GM12874 (cell line): ENCODE data around the gene LBP.

ENCODE experiments used
- CTCF ChIP-seq: IDR thresholded peaks from 2 replicates; pipeline ENCODE4 v1.5.1; 2011; ENCODE audit warnings: low read depth, mild to moderate bottlenecking, control low read depth, low read length, moderate library complexity; ENCODE audit not compliant: insufficient read depth

The LBP gene

DNA sequence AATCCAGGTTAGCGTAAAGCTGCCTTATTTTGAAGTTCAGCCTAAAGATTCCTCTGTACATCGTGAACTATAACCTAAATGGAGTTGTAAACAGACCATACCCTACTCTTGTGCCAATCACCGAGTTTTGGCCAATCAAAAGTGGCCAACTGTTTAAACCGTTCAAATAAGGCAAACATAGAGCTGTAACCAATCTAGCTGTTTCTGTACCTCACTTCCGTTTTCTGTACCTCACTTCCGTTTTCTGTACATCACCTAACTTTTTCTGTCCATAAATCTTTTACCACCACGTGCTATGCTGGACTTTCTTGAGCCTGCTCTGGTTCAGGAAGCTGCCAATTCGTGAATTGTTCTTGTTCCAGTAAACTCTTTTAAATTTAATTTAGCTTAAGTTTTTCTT lies 39.7 kb downstream of the LBP start:
- TF ChIP-seq CTCF: no peak

- TF ChIP-seq CTCF: no peak
These were observed 40.6 kb downstream of the LBP start for GRCh38 chr20:38386851-38387250.

DNA sequence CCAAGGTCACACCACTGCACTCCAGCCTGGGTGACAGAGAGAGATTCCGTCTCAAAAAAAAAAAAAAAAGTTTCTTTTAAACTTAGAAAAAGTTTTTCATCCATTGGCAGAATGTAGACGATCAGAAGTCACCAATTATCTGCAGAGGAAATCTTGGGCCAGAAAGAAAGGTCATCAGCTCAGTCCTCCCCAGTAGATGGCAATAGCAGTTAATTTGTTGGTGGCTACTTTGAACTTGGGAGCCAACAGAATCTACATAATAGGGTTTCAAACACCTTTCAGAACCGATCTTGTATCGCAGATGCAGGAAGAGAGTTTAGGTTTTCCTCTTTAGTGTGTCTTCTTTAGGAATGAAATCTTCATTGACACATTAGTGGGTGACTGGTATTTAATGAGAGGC lies 41.7 kb downstream of the LBP start:
- TF ChIP-seq CTCF: no peak

DNA sequence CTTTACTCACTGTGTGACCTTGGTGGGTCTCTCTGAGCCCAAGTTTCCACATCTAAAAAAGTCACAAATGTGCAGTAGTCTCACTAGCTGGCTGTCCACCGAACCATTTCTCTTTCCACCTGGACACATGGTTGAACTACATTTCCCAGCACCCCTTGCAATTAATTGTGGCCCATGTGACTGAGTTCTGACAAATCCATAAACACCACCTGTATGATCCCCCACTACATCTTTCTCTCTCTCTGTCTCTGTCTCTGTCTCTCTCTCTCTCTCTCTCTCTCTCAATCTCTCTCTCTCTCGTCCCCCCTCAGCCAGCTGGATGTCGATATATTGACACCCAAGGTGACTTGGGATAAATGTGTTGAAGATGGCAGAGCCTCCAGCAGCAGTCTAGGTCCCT lies 46.1 kb downstream of the LBP start:
- no peak for TF ChIP-seq CTCF

- no peak for TF ChIP-seq CTCF
These were observed 47.0 kb downstream of the LBP start for GRCh38 chr20:38393259-38393658.

GRCh38 chr20:38395165-38395564 lies 48.9 kb downstream of the LBP start:
- TF ChIP-seq CTCF: no peak

DNA sequence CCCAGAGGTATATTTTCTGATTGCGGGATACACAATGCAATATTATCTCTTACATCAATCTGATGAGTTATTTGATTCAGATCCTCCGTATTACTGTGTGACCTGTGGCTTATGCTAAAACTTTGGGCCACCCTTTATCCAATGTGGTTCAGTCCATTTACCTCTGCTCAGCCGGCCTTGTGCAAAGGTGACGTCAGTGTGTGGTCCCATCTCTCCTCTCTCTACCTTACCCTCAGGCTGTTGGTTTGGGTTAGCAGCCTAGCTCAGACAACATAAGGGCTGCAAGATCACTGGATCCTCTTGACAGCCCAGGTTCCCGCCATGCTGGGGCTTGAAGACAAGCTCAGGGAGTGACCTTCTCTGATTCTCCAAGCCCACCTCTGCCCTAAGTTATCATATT lies 55.8 kb downstream of the LBP start:
- TF ChIP-seq CTCF: no peak

- TF ChIP-seq CTCF: no peak
These were observed 56.5 kb downstream of the LBP start for GRCh38 chr20:38402816-38403215.
